Activated CD8-positive, alpha-beta T cell treated with anti-CD3 and anti-CD28 coated beads for 36 hours (primary cell): ENCODE measurements around the gene LGALS4. TPM values are rescaled to one million over a fixed set of nuclear protein-coding genes. Genes with fewer than 3 reads are reported as not detected.
A peak's percentile ranks its signal among the peaks of the same experiment; 100 is the strongest.

Experiments used
- ATAC-seq: fragments of 200-7000 bp; cut with Tn5 transposase; one replicate; pipeline ENCODE4 v1.10.0; 2021; ENCODE audit warnings: mild to moderate bottlenecking, moderate library complexity
- CTCF ChIA-PET: fragments of 350-600 bp; sonication (Branson Sonifier 250); formaldehyde crosslinking; loops from one replicate; lab custom pipeline; 2021; ENCODE audit warnings: antibody characterized with exemption; lab: Charles Lee
- POLR2A ChIA-PET: fragments of 350-600 bp; sonication (Branson Sonifier 250); formaldehyde crosslinking; loops from one replicate; lab custom pipeline; 2021; ENCODE audit warnings: antibody characterized with exemption; lab: Charles Lee
- DNase-seq: peaks from one replicate; pipeline ENCODE4 v3.0.0-alpha.2; 2020
- H3K27ac Mint-ChIP-seq: one replicate; pipeline ENCODE4 v1.8.0; 2021; ENCODE audit warnings: mild to moderate bottlenecking, mixed read lengths
- H3K27me3 Mint-ChIP-seq: one replicate; pipeline ENCODE4 v1.8.0; 2021; ENCODE audit warnings: mixed read lengths
- H3K36me3 Mint-ChIP-seq: one replicate; pipeline ENCODE4 v1.8.0; 2021; ENCODE audit warnings: low read depth, mixed read lengths
- H3K4me1 Mint-ChIP-seq: one replicate; pipeline ENCODE4 v1.8.0; 2021; ENCODE audit warnings: low read depth, mixed read lengths
- H3K4me3 Mint-ChIP-seq: one replicate; pipeline ENCODE4 v1.8.0; 2021; ENCODE audit warnings: mild to moderate bottlenecking, moderate library complexity, mixed read lengths
- H3K9me3 Mint-ChIP-seq: one replicate; pipeline ENCODE4 v1.8.0; 2021; ENCODE audit warnings: mixed read lengths
- CTCF ChIP-seq: fragments of 200-600 bp; IDR thresholded peaks from one replicate; pipeline ENCODE4 v1.8.0; 2022; ENCODE audit warnings: antibody characterized with exemption, mild to moderate bottlenecking
- intact Hi-C: fragments of 100-400 bp; cut with micrococcal nuclease; formaldehyde crosslinking; loops from one replicate; pipeline ENCODE4 v1.10.0; 2022
- total RNA-seq, 2 experiments: library from RNA; stranded (reverse); gene quantifications; one replicate each; pipeline ENCODE4 v1.2.3, GENCODE V29; 2021

LGALS4 gene
- total RNA-seq, 2 experiments from 2014 or later: 0.29 to 0.72 TPM

- Mint-ChIP-seq H3K4me1 (peaks cover 5% of the 10 kb centered on the region), H3K36me3 (no peaks in the 10 kb centered on the region), H3K9me3 (no peaks in the 10 kb centered on the region), H3K27me3 (no peaks in the 10 kb centered on the region), H3K4me3 (no peak overlapping the region), H3K27ac (no peak overlapping the region)
- intact Hi-C loops: no loop called here
- POLR2A ChIA-PET: no interaction called here
- no peak for TF ChIP-seq CTCF
- CTCF ChIA-PET: no interaction called here
- ATAC-seq (no peak), DNase-seq (no peak)
These were observed 6.4 kb downstream of the LGALS4 start for GRCh38 chr19:38806371-38806770.

GRCh38 chr19:38805180-38805579 is 7.6 kb downstream of the LGALS4 start:
- ATAC-seq: no peak
- ChIA-PET CTCF (interaction anchor here (1.2 kb wide), 1 partner anchor 82 kb away, joined by 3 read pairs; no protein-coding TSS in a partner anchor), POLR2A (interaction anchor here (0.6 kb wide), 1 partner anchor 53 kb away, joined by 3 read pairs; no protein-coding TSS in a partner anchor)
- no peak for DNase-seq
- Mint-ChIP-seq H3K36me3 (no peaks in the 10 kb centered on the region), H3K27ac (peak overlapping the region; percentile 57), H3K4me1 (peaks cover 5% of the 10 kb centered on the region), H3K4me3 (no peak overlapping the region), H3K27me3 (no peaks in the 10 kb centered on the region), H3K9me3 (no peaks in the 10 kb centered on the region)
- intact Hi-C loops: no loop called here
- TF ChIP-seq CTCF: no peak

GRCh38 chr19:38803543-38803942 is 9.2 kb downstream of the LGALS4 start:
- Mint-ChIP-seq H3K9me3 (no peaks in the 10 kb centered on the region), H3K27ac (no peak overlapping the region), H3K4me1 (peaks cover 7% of the 10 kb centered on the region), H3K27me3 (no peaks in the 10 kb centered on the region), H3K36me3 (no peaks in the 10 kb centered on the region), H3K4me3 (no peak overlapping the region)
- POLR2A ChIA-PET: no interaction called here
- intact Hi-C loops: no loop called here
- no peak for DNase-seq
- no peak for TF ChIP-seq CTCF
- CTCF ChIA-PET: no interaction called here
- ATAC-seq: no peak

- H3K9me3 Mint-ChIP-seq: no peaks in the 10 kb centered on the region
- no peak for TF ChIP-seq CTCF
- H3K27me3 Mint-ChIP-seq: no peaks in the 10 kb centered on the region
- peaks cover 7% of the 10 kb centered on the region for H3K4me1 Mint-ChIP-seq
- DNase-seq (no peak), ATAC-seq (no peak)
- no peaks in the 10 kb centered on the region for H3K36me3 Mint-ChIP-seq
- intact Hi-C loops: no loop called here
- ChIA-PET CTCF (interaction anchor here (0.8 kb wide), 1 partner anchor 9 kb away, joined by 3 read pairs; no protein-coding TSS in a partner anchor), POLR2A (no interaction called here)
- H3K4me3 Mint-ChIP-seq: no peak overlapping the region
- H3K27ac Mint-ChIP-seq: no peak overlapping the region
These were observed 11.2 kb downstream of the LGALS4 start for GRCh38 chr19:38801359-38802095.
